HT1080 (cell line): Measurements from ENCODE around the gene SHB. TPM values are rescaled to one million over a fixed set of nuclear protein-coding genes. Genes with fewer than 3 reads are reported as not detected.

ENCODE experiments used
- DNase-seq: peaks from one replicate; pipeline ENCODE4 v3.0.0-alpha.2; 2015; ENCODE audit warnings: low read depth
- total RNA-seq: library from RNA; depleted of rRNA; stranded (reverse); fragments of >200 nt; shearing (Covaris generic); gene quantifications from 2 replicates; pipeline ENCODE4 v1.2.3, GENCODE V29; 2014

SHB gene
- total RNA-seq, 1 experiment from 2014 or later: 42.8 TPM

DNA sequence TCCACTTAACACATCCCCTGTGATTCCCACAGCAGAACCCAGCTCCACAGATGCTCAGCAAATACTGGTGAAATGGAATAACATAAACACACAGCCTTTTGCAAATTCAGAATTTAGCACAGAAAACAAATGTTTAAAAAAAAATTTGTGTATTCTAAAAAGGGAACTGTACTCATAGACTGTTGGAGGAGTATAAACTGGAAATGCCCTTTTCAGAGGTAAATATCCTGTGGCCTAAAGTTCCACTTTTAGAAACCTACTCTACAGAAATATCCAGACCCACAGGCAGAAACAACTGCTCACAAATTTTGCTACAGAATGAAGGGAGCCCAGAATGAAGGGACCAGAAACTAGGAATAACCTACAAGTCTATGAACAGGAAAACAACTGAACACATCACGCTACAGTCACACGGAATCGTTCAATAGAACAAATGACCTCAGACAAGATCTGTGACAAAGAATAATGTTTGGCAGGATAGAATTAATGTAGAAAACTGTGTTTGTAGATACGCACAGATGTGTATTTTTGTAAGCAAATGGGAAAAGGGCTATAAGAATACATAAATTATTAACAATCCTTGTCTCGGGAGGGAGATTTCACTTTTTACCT is 78.5 kb downstream of the SHB start:
- no peak for DNase-seq

DNA sequence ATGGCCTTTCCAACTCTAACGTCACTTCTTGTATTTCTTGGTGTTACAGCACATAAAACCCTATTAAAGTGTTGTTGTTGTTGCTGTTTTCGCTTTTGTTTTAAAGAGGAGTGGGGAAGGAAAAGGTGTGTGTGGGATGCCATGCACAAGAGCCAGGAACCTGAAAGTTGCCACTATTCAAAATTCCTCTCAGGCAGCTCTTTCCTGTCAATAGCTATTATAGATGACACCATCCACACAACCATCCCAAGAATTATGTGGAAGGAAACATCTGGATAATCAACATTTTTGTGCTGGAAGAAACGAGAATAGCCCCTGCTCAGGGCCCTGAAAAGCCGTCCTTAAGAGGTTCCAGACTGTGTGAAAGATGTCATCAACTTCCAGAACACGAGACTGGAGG is 79.3 kb downstream of the SHB start:
- DNase-seq: no peak

DNA sequence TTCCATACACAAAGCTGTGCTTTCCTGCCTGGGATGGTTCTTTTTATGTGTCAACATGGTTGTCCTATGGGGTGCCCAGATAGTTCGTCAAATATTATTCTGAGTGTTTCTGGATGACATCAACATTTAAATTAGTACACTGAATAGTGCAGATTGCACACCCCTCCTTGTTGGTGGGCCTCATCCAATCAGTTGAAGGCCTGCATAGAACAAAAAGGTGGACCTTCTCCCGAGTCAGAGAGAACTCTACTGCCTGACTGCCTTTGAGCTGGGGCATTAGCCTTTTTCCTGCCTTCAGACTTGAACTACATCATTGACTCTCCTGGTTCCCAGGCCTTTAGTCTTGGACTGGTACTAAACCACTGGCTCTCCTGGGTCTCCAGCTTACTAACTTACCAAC is 80.4 kb downstream of the SHB start:
- no peak for DNase-seq

DNA sequence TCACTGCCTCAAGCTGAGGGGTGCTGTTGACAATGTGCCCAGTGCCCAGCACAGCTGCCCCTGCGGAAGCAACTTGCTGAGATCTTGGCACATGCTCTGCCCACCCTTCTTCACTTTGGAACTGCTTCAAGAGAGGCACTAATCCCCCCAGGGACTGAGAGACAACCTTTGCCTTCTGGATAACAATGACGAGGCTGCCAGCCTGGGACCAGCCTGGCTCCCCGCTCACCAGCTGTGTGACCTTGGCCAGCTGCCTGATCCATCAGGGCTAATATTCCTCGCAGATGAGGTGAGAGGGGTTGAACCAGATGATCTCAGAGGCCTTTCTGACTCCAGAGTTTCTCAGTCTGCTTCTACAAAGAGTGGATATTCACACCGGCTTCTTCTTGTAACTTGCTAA is 81.0 kb downstream of the SHB start:
- DNase-seq: no peak

DNA sequence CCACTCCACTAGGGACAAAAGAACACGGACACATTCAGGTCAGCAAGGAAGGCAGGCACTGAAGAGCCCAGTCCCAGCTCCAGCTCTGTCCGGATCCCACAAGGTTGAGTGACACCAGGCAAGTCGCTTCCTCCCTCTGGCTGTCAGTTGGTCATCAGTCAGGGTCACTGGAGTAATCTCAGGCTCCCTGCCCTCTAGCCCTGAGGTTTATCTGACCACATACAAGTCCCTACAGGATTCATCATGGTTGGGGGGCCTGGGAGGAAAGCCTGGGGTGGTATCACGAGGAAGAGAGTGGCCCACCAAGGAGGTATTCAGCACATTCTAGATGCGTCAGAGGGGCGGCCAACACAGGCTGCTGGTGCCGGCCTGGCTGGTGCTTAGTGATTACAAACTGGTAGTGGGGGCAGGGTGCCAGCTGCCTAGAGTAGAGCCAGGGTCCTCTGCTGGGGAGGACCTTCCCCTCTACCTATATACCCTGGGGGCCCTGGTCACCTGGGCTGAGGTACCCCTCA is 81.5 kb downstream of the SHB start:
- no peak for DNase-seq

DNA sequence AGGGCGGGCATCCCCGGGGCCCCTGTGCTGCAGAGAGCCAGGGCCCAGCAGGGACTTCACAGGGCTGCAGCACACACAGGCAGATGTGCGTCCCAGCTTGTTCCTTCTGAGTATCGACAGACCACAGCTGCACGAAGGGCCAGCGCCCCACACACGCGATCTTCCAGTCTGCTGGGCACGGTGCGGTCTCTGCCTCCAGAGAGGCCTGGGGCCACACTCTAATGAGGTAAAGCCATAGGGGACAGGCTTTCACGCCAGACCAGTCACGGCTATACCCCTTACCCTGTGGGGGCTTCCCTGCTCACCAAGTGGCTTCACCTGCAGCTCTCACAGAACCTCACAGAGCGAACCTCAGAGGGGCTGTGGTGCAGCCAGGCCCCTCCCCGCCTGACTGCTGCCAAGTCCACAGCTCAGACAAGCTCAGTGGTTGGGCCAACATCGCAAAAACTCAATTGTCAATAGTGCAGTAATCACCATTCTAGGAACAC is 82.2 kb downstream of the SHB start:
- DNase-seq: no peak

DNA sequence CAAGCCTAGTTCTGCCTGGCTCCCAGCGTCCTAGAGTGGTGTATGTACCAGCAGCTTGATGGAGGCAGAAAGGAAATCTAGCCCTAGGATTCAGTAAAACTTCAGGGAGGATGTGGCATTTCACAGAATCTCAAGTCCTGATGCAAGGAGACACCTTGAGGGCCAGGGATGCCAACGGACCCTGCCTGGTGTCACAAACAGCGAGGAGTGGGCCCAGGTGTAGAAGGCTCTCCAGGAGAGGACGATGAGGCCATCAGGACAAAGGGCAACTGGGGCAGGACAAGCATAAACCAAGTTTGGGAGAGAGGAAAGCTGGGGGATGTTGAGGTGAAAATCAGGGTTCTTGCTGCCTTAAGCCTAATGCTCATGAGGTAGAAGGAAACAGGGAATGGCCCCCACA is 83.0 kb downstream of the SHB start:
- no peak for DNase-seq

DNA sequence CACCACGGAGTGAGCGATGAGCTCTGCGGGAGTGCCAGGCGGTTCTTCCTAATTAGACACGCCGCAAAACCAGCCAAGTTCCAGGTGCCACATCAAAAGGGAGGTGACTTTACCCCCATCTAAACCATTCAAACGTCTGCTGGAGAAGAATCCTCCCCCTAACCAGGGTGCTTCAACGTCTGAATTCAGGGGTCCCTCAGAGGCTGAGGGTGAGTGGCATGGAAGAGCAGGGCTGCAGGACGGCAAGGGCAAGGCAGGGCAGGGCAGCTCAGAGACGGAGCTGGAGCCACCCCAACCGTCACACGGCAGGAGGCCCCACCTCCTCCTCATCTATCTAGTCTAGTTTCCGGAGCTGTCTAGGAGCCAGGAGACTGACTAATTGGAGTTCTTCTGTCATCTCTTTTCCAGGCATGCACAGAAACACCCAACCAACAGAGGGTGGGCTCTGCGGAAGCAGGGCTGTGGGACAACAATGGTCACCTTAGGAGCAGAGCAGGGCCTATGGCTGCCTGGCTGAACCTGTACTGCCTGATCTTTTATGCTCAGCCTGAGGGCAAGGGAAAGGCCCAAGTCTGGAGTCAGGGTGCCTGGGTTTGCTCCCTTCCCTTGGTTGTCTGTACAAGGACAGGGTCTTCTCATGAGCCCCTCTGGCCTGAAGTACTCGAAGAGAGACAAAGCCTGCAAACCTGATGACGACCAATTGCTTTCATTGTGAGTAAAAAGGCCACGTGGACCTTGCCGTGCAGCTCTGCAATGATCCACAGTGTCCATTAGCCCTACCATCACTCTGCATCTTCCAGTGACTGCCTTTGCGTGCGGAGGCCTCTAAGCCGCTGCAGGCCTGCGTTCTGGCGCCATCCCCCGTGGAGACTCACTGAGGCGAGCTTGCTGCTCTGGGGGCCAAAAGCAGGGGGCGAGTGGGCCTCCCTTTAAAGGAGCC is 84.1 kb downstream of the SHB start:
- DNase-seq: peak; percentile 85

DNA sequence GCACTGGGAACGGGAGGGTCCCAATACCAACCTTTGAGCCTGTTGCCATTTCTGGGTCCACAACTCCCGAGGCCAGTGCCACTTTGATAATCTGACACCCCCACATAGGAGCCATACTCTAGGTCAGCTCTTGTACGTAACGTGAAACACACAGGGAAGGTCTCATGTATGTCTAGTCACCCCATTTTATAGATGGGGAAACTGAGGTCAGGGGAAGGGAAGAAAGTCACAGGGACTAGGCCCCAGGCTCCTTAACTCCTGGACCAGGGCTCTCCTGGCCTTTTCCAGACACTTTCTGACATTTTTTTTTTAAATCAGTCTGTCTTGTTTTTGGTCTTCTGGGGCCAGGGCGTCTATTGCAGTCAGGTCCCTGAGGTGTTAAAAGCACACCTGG is 84.8 kb downstream of the SHB start:
- DNase-seq: no peak

DNA sequence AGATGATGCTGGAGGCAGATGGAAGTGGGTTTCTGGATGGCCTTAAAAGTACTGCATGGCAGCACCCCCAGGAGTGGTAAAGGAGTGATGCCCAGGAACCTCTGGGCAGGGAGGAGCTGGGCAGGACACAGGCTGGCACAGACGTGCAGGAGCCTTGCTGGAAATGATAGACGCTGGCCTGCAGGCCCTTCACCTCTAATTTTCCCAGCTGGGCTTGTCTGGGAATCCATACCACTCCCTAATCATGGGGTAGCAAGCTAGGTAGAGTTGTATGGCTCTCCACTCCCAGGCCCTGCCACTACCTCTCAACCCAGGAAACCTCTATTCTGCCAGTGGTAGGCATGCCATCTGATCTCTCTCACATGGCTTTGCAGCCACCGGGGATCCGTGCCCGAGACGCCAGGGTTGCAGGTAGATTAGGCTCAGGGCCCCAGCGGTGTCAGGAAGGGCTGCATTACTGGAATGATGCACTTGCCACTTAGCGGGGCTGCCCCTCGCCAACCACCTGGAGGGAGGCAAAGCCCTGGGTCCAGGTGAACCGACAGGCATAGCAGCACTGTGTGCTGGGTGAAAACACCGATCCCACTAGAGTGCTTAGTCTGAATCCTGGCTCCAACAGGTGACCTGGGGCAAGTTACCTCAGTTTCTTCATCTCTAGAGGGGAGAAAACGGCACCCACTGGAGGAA is 85.5 kb downstream of the SHB start:
- no peak for DNase-seq

DNA sequence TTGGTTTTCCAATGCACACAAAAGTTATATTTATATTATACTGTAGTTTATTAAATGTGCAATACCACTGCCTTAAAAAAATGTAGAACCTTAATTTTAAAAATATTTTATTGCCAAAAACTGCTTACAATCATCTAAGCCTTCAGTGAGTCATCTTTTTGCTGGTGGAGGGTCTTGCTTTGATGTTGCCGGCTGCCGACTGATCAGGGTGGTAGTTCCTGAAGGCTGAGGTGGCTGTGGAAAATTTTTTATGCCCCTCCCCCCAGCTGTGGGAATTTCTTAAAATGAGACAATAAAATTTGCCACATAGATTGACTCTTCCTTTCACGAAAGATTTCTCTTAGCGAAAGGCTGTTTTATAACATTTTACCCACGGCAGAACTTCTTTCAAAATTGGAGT is 89.2 kb downstream of the SHB start:
- DNase-seq: no peak

DNA sequence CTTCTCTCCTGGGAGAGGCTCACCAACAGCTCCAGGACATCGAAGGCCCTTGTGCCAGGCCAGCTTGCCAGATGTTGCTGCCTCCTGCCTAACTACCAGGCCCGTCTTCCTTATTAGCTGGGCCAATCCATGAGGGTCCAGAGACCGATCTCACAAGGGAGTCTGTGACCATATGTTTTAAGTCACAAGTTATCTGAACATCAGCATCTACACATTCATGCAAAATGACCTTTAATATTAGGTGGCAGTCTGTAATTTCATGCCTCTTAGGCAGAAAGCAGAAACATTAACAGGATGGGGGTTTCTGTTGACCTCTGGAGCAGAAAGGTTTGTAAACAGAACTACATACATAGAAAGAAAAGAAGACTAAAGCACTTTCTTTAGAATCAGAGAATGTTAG is 90.0 kb downstream of the SHB start:
- DNase-seq: no peak

DNA sequence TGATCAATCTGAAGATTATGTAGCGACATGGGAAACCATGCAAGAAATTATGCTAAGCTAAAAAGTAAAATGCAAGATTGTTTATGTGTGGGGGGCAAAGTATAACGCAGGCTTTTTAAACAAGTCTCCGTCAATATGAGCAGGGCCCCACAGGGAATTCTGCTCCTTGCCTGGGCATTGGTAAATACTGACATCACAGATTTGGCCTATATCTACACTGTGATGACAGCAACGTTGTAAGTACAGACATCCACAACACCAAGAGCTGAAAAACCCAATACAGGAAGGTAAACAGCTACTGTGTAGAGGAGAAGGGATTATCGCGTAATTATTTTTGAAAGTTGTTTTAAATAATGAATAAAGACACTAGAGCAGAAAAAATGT is 90.6 kb downstream of the SHB start:
- DNase-seq: no peak

DNA sequence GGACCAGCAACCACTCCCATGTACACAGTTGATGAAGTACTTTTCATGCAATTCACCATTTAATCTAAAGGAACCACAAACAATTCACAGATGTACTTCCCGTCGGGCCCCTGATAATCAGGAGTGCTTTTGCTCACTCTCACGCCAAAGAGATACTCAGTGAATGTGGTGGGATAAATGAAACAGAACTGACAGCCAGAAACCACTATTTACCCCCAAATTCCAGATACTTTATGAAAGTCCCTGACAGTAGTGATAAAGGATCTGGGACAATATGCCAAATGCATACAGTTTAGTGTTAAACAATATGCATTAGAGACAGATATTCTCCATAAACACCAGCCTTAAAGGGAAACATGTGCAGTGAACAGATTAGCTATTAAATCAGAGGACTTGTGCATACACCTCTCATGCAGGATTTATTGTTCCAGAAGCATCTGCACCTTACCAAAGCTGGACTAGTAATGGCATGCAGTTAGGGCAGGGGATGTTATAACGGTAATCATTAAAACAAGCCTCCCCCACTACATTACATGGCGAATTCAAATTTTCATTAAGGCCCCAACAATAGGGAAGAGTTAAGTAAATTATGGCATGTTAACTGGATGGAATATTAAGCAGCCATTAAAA is 91.1 kb downstream of the SHB start:
- no peak for DNase-seq

DNA sequence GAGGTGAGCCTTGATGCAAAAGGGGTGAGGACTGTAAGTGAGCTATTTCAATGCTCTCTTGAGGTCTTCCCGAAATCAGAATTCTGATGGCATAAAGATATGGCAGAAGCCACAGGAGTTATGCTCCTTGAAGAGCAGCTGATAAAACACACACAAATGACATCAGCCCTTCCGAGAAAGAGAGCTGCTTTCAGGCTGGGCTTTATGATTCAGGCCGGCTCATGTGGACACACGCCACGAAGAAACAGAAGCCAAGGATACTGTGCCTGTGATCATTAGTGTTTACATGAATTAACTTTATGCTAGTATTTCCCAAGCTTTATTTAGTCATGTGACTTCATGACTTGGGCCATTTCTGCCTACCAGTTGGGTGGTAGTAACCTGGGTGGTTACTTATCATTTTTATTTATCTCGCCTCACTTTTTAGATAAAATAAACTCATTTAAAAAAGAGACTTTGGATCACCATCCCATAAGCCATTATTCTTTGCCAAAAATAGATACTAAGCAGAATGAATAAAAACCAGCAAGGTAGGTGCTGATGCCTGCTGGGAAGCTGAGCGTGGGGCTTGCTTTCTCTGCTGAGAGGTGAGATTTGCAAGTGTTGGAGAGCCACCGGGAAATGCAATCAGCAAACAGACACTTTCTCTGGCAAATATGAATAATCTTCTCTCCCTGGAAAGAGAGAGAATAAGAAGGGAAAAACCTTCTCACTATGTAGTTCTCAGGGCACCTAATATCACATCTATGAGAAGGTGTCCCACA is 92.1 kb downstream of the SHB start:
- peak; percentile 44 for DNase-seq

DNA sequence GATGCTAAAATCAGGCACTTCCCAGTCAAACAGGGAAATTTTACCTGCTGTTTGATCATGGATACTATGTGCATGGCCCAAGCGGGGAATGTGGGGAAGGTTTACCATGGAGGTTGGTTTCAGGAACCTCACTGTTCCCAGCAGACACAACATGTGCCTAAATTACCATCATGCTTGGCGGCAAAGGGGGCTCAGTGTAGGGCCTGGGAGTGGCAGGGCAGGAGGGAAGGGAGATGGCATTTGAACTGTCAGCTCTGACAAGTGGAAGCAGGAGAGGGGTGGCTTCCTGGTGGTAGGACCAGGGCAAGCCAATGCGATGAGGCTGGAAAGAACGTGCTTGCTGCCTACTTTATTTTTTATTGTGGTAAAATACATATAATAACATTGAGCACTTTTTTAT is 93.4 kb downstream of the SHB start:
- no peak for DNase-seq

DNA sequence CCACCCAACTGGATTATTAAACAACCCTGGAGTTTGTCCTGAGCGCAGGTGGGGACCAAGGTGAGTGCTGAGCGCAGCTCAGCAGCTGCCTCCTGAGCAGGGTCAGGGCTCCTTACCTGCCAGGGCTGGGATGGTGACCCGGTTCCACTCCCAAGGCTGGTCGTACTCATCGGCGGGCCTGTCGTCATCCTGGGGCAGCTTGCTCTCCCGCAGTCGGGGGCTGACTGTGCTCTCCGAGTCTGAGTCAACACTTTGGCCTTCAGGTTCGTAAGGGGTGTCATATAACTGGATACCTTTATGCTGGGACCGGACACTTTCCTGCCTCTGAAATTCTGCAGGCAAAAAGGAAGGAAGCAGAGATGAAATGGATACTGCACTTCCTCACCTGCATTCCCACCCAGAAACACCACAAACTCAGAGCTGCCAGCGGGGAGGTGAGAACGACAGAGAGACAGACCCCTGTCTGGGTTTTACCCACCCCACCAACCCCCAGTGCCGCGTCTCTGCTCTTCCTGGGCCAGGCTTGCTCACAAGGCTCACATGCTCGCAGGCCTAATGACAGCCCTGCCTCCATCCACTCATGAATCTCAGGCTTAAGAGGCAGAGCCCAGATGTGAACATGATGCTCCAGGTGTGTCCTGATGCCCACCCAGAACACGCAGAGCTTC is 94.4 kb downstream of the SHB start:
- peak; percentile 83 for DNase-seq

DNA sequence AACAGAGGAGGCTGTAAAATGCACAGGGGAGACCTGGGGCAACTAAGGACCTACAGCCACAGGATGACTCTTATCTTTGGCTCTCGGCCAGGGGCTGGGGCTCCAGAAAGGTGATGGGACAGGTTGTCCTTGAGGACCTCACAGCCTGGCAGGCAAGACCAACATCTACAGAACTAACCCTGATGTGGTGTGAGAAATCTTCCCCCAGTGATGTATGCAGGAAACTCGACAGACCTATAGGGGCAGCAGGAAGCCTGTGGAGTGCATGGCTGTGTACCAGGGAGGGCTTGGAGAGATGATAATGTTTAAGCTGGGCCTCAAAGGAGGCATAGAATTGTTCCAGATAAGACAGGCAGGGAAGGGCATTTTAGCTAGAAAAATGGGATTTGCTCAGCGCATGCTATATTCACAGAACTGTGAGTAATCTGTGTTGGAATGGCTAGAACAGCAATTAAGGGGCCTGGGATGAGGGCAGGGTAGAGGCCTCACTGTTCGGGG is 96.6 kb downstream of the SHB start:
- DNase-seq: peak; percentile 22

DNA sequence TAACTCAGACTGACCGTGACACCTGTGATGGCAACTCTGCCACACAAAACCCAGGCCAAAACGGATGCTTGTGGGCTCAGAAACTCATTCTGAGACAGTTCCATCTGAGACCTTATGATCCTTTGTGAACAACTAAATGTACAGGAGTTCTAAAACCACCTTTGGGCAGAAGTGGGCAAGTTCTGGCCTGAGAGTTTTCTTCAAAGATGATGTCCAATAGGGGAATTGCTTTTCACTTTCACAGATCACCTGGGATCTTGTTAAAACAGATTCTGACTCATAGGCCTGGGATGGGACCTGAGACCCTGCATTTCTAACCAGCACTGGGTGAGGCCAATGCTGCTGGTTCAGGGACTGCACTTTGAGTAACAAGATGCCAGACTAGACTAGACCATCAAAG is 97.3 kb downstream of the SHB start:
- DNase-seq: no peak

DNA sequence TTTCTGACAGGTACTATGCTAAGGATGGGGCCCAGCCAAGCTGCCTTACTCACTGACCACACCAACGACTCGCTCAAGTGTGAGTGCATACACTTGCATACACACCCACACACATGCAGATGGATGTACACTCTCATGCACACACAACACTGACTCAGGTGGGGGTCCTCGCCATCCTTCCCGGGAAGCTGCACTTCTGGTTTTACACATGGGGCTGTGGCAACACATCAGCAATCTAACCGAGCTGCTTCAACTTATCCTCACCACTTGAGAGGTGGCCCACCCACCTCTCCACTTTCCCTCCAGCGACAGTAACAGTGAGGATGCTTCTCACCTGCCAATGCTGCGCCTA is 97.9 kb downstream of the SHB start:
- peak; percentile 13 for DNase-seq
